Measurements from ENCODE around the gene GPALPP1.
A peak's percentile ranks its signal among the peaks of the same experiment; 100 is the strongest.

The GPALPP1 gene

GRCh38 chr13:44961997-44962396, 27.3 kb upstream of the GPALPP1 start:
- H3K27me3 ChIP-seq (replicated peaks; ENCODE audit: control insufficient read depth, insufficient read depth, low read length): no peaks in the 10 kb centered on the region
- no peak for DNase-seq (ENCODE audit: extremely low read depth, insufficient read length)
- H3K36me3 ChIP-seq (ENCODE audit: control insufficient read depth, insufficient read depth, low read length): peaks cover 4% of the 10 kb centered on the region
- H3K4me3 ChIP-seq (replicated peaks; ENCODE audit: low read depth, low read length): no peak overlapping the region
- no peak for TF ChIP-seq CTCF (IDR thresholded peaks at IDR 0.05; ENCODE audit: insufficient read depth, low read length, poor library complexity, severe bottlenecking)

- no peaks in the 10 kb centered on the region for H3K27me3 ChIP-seq (replicated peaks; ENCODE audit: control insufficient read depth, insufficient read depth, low read length)
Measured at GRCh38 chr13:44967704-44968433, 21.5 kb upstream of the GPALPP1 start.

GRCh38 chr13:44968434-44968815, 20.9 kb upstream of the GPALPP1 start:
- DNase-seq (ENCODE audit: extremely low read depth, insufficient read length): no peak
- H3K36me3 ChIP-seq (ENCODE audit: control insufficient read depth, insufficient read depth, low read length): peaks cover 4% of the 10 kb centered on the region
- no peaks in the 10 kb centered on the region for H3K27me3 ChIP-seq (replicated peaks; ENCODE audit: control insufficient read depth, insufficient read depth, low read length)
- no peak for TF ChIP-seq CTCF (IDR thresholded peaks at IDR 0.05; ENCODE audit: insufficient read depth, low read length, poor library complexity, severe bottlenecking)
- H3K4me3 ChIP-seq (replicated peaks; ENCODE audit: low read depth, low read length): no peak overlapping the region

More at GRCh38 chr13:44967704-44968433, 21.5 kb upstream of the GPALPP1 start:
- H3K36me3 ChIP-seq (ENCODE audit: control insufficient read depth, insufficient read depth, low read length): peaks cover 4% of the 10 kb centered on the region
- no peak for DNase-seq (ENCODE audit: extremely low read depth, insufficient read length)
- no peak for TF ChIP-seq CTCF (IDR thresholded peaks at IDR 0.05; ENCODE audit: insufficient read depth, low read length, poor library complexity, severe bottlenecking)
- no peak overlapping the region for H3K4me3 ChIP-seq (replicated peaks; ENCODE audit: low read depth, low read length)

- Histone ChIP-seq H3K36me3 (ENCODE audit: control insufficient read depth, insufficient read depth, low read length) (no peaks in the 10 kb centered on the region; the same call in none of the 2 replicates), H3K4me3 (replicated peaks; ENCODE audit: low read depth, low read length) (no peak overlapping the region), H3K27me3 (replicated peaks; ENCODE audit: control insufficient read depth, insufficient read depth, low read length) (no peaks in the 10 kb centered on the region)
- no peak for DNase-seq (ENCODE audit: extremely low read depth, insufficient read length)
- TF ChIP-seq CTCF (IDR thresholded peaks at IDR 0.05; ENCODE audit: insufficient read depth, low read length, poor library complexity, severe bottlenecking): peak; percentile 57
Measured at GRCh38 chr13:44969551-44970484, 19.5 kb upstream of the GPALPP1 start.

- H3K4me3 ChIP-seq (replicated peaks; ENCODE audit: low read depth, low read length): no peak overlapping the region
- H3K27me3 ChIP-seq (replicated peaks; ENCODE audit: control insufficient read depth, insufficient read depth, low read length): no peaks in the 10 kb centered on the region
- no peak for DNase-seq (ENCODE audit: extremely low read depth, insufficient read length)
- no peak for TF ChIP-seq CTCF (IDR thresholded peaks at IDR 0.05; ENCODE audit: insufficient read depth, low read length, poor library complexity, severe bottlenecking)
- no peaks in the 10 kb centered on the region; the same call in 1 of the 2 replicates for H3K36me3 ChIP-seq (ENCODE audit: control insufficient read depth, insufficient read depth, low read length)
Measured at GRCh38 chr13:44971656-44972595, 17.4 kb upstream of the GPALPP1 start.
